GM18867 (cell line): Measurements from ENCODE around the gene SIX5.

Experiments used
- ATAC-seq: cut with Tn5 transposase; IDR thresholded peaks from one replicate; pipeline ENCODE4 v1.9.1; 2021; ENCODE audit warnings: mild to moderate bottlenecking, moderate library complexity; ENCODE audit not compliant: unreplicated experiment

Gene SIX5

DNA sequence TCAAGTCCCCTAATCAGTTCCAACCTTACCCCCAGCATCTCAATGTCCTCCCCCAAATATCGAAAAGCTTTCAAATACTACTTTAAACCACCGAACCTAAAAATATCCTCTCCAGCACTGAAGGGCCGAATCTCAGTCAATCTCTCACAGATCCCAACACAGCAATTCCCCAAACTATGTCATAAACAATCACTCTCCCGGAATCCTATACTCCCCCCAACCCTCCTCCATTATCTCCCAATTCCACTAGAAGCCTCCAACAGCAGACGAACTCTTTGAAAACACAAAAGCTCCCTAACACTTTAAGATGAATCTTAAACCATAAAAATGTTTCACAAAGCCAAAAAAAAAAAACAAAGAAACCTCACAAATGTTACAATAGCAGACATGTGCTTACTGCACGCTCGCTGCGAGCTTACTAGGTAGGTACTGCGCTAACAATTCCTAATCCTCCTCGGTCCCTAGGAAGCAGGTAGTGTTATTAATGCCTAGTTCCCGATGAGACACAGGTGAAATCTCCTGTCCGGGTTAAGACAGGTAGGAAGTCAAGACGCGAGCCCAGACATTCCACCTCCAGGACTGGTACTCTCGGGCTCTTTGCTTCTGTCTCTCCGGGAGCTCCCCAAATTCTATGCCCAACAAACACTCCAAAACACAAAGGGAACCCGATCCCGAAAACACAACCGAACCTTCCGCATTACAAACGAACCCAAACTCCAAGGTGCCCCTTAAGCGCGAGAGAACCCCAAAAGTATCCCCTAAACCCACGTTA is 52.5 kb downstream of the SIX5 start:
- ATAC-seq, result no peak

DNA sequence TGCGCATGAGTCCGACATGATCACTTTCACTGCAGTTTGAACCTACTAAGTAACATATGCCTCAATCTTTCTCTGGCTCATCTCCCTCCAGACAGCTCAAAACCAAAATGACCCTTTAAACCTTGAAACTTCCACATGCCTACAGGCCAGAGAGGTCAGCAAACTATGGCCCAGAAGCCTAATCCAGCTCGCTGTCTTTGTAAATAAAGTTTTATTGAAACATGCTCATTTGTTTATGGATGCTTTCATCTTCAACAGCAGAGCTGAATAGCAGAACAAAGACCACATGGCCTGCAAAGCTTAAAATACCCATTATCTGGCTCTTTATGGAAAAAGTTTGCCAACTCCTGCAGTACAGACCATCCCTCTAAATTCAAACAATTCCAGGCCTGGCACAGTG is 53.9 kb downstream of the SIX5 start:
- ATAC-seq, result no peak
